GM18868 (cell line): ENCODE measurements around the gene PNN.
A peak's percentile ranks its signal among the peaks of the same experiment; 100 is the strongest.
"Not testable (repeated sequence)": the region's sequence is repeated elsewhere in the genome, so short reads cannot be mapped to it uniquely, and the experiment has no call there.

Experiments
- ATAC-seq: cut with Tn5 transposase; IDR thresholded peaks from one replicate; pipeline ENCODE4 v1.9.1; 2021; ENCODE audit warnings: mild to moderate bottlenecking, moderate library complexity; ENCODE audit not compliant: unreplicated experiment

Gene PNN

GRCh38 chr14:39174560-39175444 is at the start of gene PNN:
Gene PNN, plus strand, starts transcription at chr14:39175254. Its CDS starts 26 bp downstream, at chr14:39175280.
- ATAC-seq: peak; percentile 92

GRCh38 chr14:39137835-39138234 is 37.2 kb upstream of the PNN start:
- not testable (repeated sequence) for ATAC-seq

- ATAC-seq: no peak
Observed at GRCh38 chr14:39138440-39138839, 36.6 kb upstream of the PNN start.

- ATAC-seq: no peak
Observed at GRCh38 chr14:39140170-39140569, 34.9 kb upstream of the PNN start.

- ATAC-seq: not testable (repeated sequence)
Observed at GRCh38 chr14:39141623-39142022, 33.4 kb upstream of the PNN start.

GRCh38 chr14:39143226-39143625 is 31.8 kb upstream of the PNN start:
- ATAC-seq: not testable (repeated sequence)

DNA sequence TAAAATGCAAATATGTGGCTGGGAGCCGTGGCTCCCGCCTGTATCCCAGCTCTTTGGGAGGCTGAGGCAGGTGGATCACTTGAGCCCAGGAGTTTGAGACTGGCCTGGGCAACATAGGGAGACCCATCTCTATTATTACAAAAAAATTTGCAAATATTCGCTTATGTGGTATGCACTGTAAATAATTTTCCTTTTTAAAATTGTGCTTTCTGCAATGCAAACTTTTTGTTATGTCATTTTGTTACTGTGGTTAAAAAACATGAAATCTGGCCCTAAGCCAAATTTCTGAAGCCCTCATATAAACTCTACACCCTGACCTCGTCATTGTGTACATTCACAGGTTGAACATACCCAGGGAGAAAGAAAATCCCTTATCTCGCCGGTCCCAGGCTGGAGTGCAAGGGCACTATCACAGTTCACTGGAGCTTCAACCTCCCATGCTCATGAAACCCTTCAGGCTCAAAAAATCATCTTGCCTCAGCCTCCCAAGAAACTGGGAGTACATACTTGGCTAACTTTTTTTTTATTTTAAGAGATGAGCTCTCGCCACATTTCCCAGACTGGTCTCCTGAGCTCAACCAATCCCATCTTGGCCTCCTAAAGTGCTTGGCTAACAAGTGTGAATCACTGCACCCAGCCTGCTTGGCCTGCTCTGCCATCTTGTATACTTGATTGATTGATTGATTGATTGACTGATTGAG is 29.6 kb upstream of the PNN start:
- ATAC-seq: no peak

- ATAC-seq: no peak
Observed at GRCh38 chr14:39154594-39155189, 20.4 kb upstream of the PNN start.

- ATAC-seq: no peak
Observed at GRCh38 chr14:39157491-39157890, 17.6 kb upstream of the PNN start.

- no peak for ATAC-seq
Observed at GRCh38 chr14:39158222-39158858, 16.7 kb upstream of the PNN start.

DNA sequence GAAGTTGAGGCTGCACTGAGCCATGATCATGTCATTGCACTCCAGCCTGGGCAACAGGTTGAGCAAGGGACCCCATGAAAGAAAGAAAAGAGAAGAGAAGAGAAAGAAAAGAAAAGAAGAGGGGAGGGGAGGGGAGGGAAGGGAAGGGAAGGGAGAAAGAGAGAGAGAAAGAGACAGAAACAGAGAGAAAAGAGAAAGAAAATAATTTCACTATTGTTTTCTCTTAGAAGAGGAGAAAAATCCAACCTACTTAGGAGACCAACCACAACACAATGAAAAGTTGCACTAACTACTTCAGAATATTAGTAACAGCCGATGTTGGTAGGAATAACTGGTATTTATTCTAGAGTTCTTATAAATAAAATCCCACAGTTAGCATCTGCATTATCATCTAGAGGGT is 14.6 kb upstream of the PNN start:
- ATAC-seq: no peak

DNA sequence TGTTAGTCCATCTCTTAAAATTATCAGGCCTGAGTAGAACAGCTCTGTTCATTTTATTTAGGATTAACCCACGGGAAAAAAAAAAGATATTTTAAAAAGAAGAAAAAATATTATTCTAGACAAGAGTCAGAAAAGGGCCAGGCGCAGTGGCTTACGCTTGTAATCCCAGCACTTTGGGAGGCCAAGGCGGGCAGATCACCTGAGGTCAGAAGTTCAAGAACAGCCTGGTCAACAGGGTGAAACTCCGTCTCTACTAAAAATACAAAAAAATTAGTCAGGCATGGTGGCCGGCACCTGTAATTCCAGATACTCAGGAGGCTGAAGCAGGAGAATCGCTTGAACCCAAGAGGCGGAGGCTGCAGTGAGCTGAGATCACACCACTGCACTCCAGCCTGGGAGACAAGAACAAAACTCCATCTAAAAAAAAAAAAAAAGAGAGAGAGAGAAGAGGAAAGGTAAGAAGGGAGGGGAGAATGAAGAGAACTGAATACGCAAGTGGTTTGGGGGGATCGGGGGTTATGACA is 7.2 kb upstream of the PNN start:
- not testable (repeated sequence) for ATAC-seq

GRCh38 chr14:39168591-39168990 is 6.5 kb upstream of the PNN start:
- ATAC-seq: no peak

- no peak for ATAC-seq
Observed at GRCh38 chr14:39169541-39169900, 5.5 kb upstream of the PNN start.

DNA sequence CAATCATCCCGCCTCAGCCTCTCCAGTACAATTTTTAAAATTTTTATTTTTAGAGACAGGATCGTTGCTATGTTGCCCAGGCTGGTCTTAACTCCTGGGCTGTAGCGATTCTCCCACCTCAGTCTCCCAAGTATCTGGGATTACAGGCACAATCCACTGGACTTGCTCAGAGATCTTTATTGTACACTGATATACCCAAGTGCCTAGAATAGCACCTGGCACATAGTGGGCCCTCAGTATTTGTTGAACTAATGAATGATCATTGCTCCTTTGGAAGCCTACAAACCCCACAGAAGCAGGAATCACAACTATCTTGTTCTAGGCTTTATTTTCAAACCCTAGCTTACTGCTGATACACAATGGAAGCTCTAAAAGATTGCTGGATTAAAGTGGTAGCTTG is 1.9 kb upstream of the PNN start:
- no peak for ATAC-seq

DNA sequence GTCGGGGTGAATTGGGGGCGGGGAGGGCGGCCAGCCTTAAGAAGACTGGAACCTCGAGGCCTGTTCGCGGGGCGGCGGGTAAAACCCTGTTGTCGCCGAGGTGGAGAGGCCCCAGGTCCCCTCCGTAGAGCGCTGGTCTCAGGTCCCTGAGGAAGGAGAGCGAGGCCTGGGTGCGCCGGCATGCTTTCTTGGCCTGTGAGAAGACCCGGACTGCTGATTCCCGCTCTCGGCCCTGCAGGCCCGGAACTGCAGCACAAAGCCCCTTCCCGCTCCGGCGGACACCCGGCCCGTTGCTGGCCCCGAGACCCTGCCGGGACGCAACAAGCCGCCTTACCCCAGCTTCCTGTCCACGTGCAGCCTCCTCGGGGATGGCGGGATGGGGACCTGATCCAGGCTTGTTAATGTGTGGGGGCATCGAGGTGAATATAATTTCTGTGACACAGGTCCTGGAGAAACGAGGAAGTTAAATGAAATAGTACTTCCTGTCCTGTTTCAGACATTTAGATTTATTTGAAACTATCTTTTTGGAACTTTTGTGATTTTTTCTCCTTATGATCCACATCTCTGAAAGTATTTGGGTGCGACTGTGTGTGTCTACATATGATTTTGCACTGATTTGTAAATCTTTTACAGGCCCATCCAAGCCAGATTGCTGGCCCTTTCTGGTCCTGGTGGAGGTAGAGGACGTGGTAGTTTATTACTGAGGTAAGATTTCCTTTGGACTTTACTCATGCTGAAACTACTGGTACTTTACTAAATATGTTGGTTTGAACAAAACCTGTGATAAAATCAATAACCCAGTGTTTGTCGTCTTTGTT is 600 bp downstream of the PNN start:
- ATAC-seq: peak; percentile 4

- ATAC-seq: no peak
Observed at GRCh38 chr14:39176263-39177167, 1.5 kb downstream of the PNN start.

- no peak for ATAC-seq
Observed at GRCh38 chr14:39177168-39177545, 2.1 kb downstream of the PNN start.

DNA sequence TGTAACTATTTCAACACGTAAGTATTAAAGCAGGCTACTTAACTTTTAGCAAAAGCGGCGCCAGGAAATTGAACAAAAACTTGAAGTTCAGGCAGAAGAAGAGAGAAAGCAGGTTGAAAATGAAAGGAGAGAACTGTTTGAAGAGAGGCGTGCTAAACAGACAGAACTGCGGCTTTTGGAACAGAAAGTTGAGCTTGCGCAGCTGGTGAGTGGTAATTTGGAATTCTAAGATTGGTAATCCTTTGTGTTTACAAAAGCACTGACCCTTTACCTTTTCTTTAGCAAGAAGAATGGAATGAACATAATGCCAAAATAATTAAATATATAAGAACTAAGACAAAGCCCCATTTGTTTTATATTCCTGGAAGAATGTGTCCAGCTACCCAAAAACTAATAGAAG is 4.0 kb downstream of the PNN start:
- no peak for ATAC-seq
